Endothelial cell of umbilical vein (primary cell): Measurements from ENCODE around the gene SLC2A14. TPM values are rescaled to one million over a fixed set of nuclear protein-coding genes. Genes with fewer than 3 reads are reported as not detected.

Experiments
- BruUV-seq: library from RNA; stranded (reverse); fragments of 400-500 nt; replicated peaks from 2 replicates; lab custom pipeline; 2021; lab: Mats Ljungman, UMichigan
- CTCF ChIA-PET: fragments of 300-600, 350-600 bp; sonication (Branson Sonifier 250); formaldehyde crosslinking; loops from one replicate; lab custom pipeline; 2021; ENCODE audit warnings: antibody characterized with exemption, inconsistent platforms; lab: Charles Lee
- POLR2A ChIA-PET: fragments of 300-600, 350-600 bp; sonication (Branson Sonifier 250); formaldehyde crosslinking; loops from one replicate; lab custom pipeline; 2021; ENCODE audit warnings: antibody characterized with exemption, inconsistent platforms; lab: Charles Lee
- DNase-seq: peaks from one replicate; pipeline ENCODE4 v3.0.0-alpha.2; 2011; ENCODE audit warnings: low read depth, low spot score
- FAIRE-seq: peaks from 2 replicates; lab custom pipeline; 2011; peaks lifted over from hg19 to GRCh38; lab: Jason Lieb, UNC
- H2AFZ ChIP-seq: 2 replicates; pipeline ENCODE4 v1.6.0; 2012; ENCODE audit warnings: low read depth, low read length, control low read depth, inconsistent platforms
- H3K27ac ChIP-seq: 2 replicates; pipeline ENCODE4 v1.5.1; 2011; ENCODE audit warnings: low read depth, mild to moderate bottlenecking, control low read depth, low read length, moderate library complexity; ENCODE audit not compliant: insufficient read depth
- H3K27me3 ChIP-seq, 2 experiments: 2 replicates each; pipeline versions ENCODE4 v1.6.0 to v1.6.1; 2011; ENCODE audit warnings: low read length in 2 of 2, mixed read lengths in 1 of 2; ENCODE audit not compliant: control insufficient read depth in 2 of 2, insufficient read depth in 2 of 2
- H3K36me3 ChIP-seq, 2 experiments: 2 replicates in 1 of 2; 3 replicates in 1 of 2; pipeline ENCODE4 v1.5.1; 2011; ENCODE audit warnings: low read length in 2 of 2, mild to moderate bottlenecking in 1 of 2, moderate library complexity in 1 of 2; ENCODE audit not compliant: control insufficient read depth in 2 of 2, insufficient read depth in 2 of 2; ENCODE audit errors: extremely low read depth in 1 of 2
- H3K4me1 ChIP-seq: 3 replicates; pipeline ENCODE4 v1.5.1; 2011; ENCODE audit warnings: mild to moderate bottlenecking, low read length; ENCODE audit not compliant: control insufficient read depth, insufficient read depth; ENCODE audit errors: extremely low read depth
- H3K4me2 ChIP-seq: 2 replicates; pipeline ENCODE4 v1.6.1; 2011; ENCODE audit warnings: low read length, control low read depth, mixed read lengths; ENCODE audit not compliant: insufficient read depth
- H3K4me3 ChIP-seq, 3 experiments: fragments of 200-600 bp in 1 of 3; sonication (generic), shearing (Covaris generic) in 1 of 3; replicated peaks in 1 of 3; 2 replicates each; pipeline ENCODE4 v1.5.1; 2011 to 2016; ENCODE audit warnings: control low read depth in 3 of 3, low read length in 3 of 3, mild to moderate bottlenecking in 2 of 3, inconsistent platforms in 1 of 3, low read depth in 1 of 3, moderate library complexity in 1 of 3; ENCODE audit not compliant: insufficient read depth in 1 of 3
- H3K79me2 ChIP-seq: 2 replicates; pipeline ENCODE4 v1.6.0; 2012; ENCODE audit warnings: low read length, inconsistent platforms; ENCODE audit not compliant: control insufficient read depth, insufficient read depth
- H3K9ac ChIP-seq: replicated peaks from 2 replicates; pipeline ENCODE3; 2011; ENCODE audit warnings: low read length, control low read depth; ENCODE audit not compliant: insufficient read depth; ENCODE audit errors: extremely low read depth
- H3K9me1 ChIP-seq: replicated peaks from 3 replicates; pipeline ENCODE4 v1.6.0; 2011; ENCODE audit warnings: mild to moderate bottlenecking, low read length; ENCODE audit not compliant: control insufficient read depth, insufficient read depth; ENCODE audit errors: extremely low read depth
- H3K9me3 ChIP-seq: replicated peaks from 2 replicates; pipeline ENCODE4 v1.5.1; 2012; ENCODE audit warnings: low read length, inconsistent platforms; ENCODE audit not compliant: control insufficient read depth, insufficient read depth
- H4K20me1 ChIP-seq: replicated peaks from 2 replicates; pipeline ENCODE3; 2011; ENCODE audit warnings: mild to moderate bottlenecking, low read length; ENCODE audit not compliant: control insufficient read depth, insufficient read depth; ENCODE audit errors: extremely low read depth
- CTCF ChIP-seq, 2 donors: IDR thresholded peaks; 1 replicate in 1 of 2; 2 replicates in 1 of 2; pipeline ENCODE4 v1.5.1; 2011; ENCODE audit warnings: low read length in 2 of 2, mild to moderate bottlenecking in 2 of 2, moderate library complexity in 2 of 2, control low read depth in 1 of 2, inconsistent platforms in 1 of 2, low read depth in 1 of 2; ENCODE audit not compliant: insufficient read depth in 1 of 2; ENCODE audit errors: extremely low read depth in 1 of 2
- FOS ChIP-seq: IDR thresholded peaks from 2 replicates; pipeline ENCODE4 v1.6.1; 2011; ENCODE audit warnings: mild to moderate bottlenecking, low read length, moderate library complexity, borderline replicate concordance; ENCODE audit not compliant: insufficient read depth
- dilution Hi-C: fragments of 300-500 bp; cut with MboI; formaldehyde crosslinking; loops from one replicate; pipeline ENCODE4 v1.15.0; 2019; ENCODE audit warnings: low sequenced_read_pairs; ENCODE audit not compliant: extremely low pct_ligation_motif_present
- intact Hi-C: fragments of 100-400 bp; cut with micrococcal nuclease; formaldehyde crosslinking; loops from one replicate; pipeline ENCODE4 v1.10.0; 2022
- polyA plus RNA-seq, 4 experiments: library from polyadenylated mRNA; depleted of rRNA in 3 of 4; stranded (reverse) in 3 of 4; unstranded in 1 of 4; fragments of >200 nt; gene quantifications; 2 replicates each; pipeline versions ENCODE4 v1.2.1 to v1.2.3, GENCODE V29; 2011 to 2012; ENCODE audit warnings: missing spikeins in 1 of 4
- total RNA-seq: library from RNA; stranded (reverse); gene quantifications from 2 replicates; pipeline ENCODE4 v1.2.3, GENCODE V29; 2021

Gene SLC2A14
- total and polyA plus RNA-seq, 2 donors (not counting 3 experiments of a cell fraction or from before 2014, with no cell fraction given) = not detected

- Histone ChIP-seq H3K9ac (no peak overlapping the region), H2AFZ (no peak overlapping the region), H3K36me3 (no peaks in the 10 kb centered on the region), H3K9me3 (no peaks in the 10 kb centered on the region), H3K4me1 (peaks cover under 1% of the 10 kb centered on the region), H3K4me3 (no peak overlapping the region), H3K4me2 (no peak overlapping the region), H3K27me3 (peaks cover 0 to 2% of the 10 kb centered on the region in 2 experiments), H3K9me1 (no peaks in the 10 kb centered on the region), H4K20me1 (no peaks in the 10 kb centered on the region), H3K79me2 (no peaks in the 10 kb centered on the region), H3K27ac (no peak overlapping the region)
- ChIA-PET CTCF (no interaction called here), POLR2A (no interaction called here)
- TF ChIP-seq FOS = no peak
- dilution Hi-C loops = no loop called here
- no TSS peak for BruUV-seq
- DNase-seq (no peak), FAIRE-seq (no peak)
- intact Hi-C loops = no loop called here
Observed at GRCh38 chr12:7837366-7837765, 35.3 kb downstream of the SLC2A14 start.

GRCh38 chr12:7835766-7836165 is 36.9 kb downstream of the SLC2A14 start:
- TF ChIP-seq CTCF (IDR thresholded peaks at IDR 0.05; ENCODE audit: extremely low read depth in 1 of 2, insufficient read depth in 1 of 2, low read depth in 1 of 2, low read length in 2 of 2) = no peak
- Histone ChIP-seq H3K9ac (no peak overlapping the region), H2AFZ (no peak overlapping the region), H3K27me3 (peaks cover 0 to 2% of the 10 kb centered on the region in 2 experiments), H3K36me3 (no peaks in the 10 kb centered on the region), H3K4me2 (no peak overlapping the region), H3K4me3 (no peak overlapping the region), H3K9me1 (no peaks in the 10 kb centered on the region), H4K20me1 (no peaks in the 10 kb centered on the region), H3K27ac (no peak overlapping the region), H3K4me1 (no peaks in the 10 kb centered on the region), H3K79me2 (no peaks in the 10 kb centered on the region), H3K9me3 (no peaks in the 10 kb centered on the region)
- dilution Hi-C loops (no loop called here), intact Hi-C loops (no loop called here)
- FAIRE-seq (no peak), DNase-seq (no peak)
- no TSS peak for BruUV-seq
- POLR2A ChIA-PET = interaction anchor here (0.7 kb wide), 1 partner anchor 8 kb away, joined by 4 read pairs; no protein-coding TSS in a partner anchor
- CTCF ChIA-PET = interaction anchor here (1.2 to 1.7 kb wide), 3 partner anchors 24 to 159 kb away, joined by 3 to 6 read pairs (median 3); no protein-coding TSS in a partner anchor
